CD4-positive, alpha-beta T cell treated with Interleukin-17A for 4 hours (primary cell): ENCODE measurements around the gene HDDC2.

Experiments
- DNase-seq: peaks from one replicate; pipeline ENCODE4 v3.0.0-alpha.2; 2020; ENCODE audit warnings: mixed read lengths

HDDC2 gene

GRCh38 chr6:125268765-125269164 is 33.0 kb downstream of the HDDC2 start:
- DNase-seq, result no peak

- no peak for DNase-seq
Measured at GRCh38 chr6:125267806-125268523, 33.8 kb downstream of the HDDC2 start.

- no peak for DNase-seq
Measured at GRCh38 chr6:125264476-125264875, 37.3 kb downstream of the HDDC2 start.

- DNase-seq, result no peak
Measured at GRCh38 chr6:125262016-125263013, 39.5 kb downstream of the HDDC2 start.

GRCh38 chr6:125259354-125259736 is 42.4 kb downstream of the HDDC2 start:
- DNase-seq, result no peak

- no peak for DNase-seq
Measured at GRCh38 chr6:125258651-125259353, 43.0 kb downstream of the HDDC2 start.

GRCh38 chr6:125257351-125257750 is 44.4 kb downstream of the HDDC2 start:
- no peak for DNase-seq

GRCh38 chr6:125255201-125255600 is 46.6 kb downstream of the HDDC2 start:
- DNase-seq, result no peak

GRCh38 chr6:125254321-125254720 is 47.4 kb downstream of the HDDC2 start:
- DNase-seq, result no peak

GRCh38 chr6:125253881-125254280 is 47.9 kb downstream of the HDDC2 start:
- DNase-seq, result no peak

GRCh38 chr6:125252891-125253290 is 48.9 kb downstream of the HDDC2 start:
- DNase-seq, result no peak

- DNase-seq, result no peak
Measured at GRCh38 chr6:125251516-125252220, 50.1 kb downstream of the HDDC2 start.

- DNase-seq, result no peak
Measured at GRCh38 chr6:125250511-125250910, 51.3 kb downstream of the HDDC2 start.

- no peak for DNase-seq
Measured at GRCh38 chr6:125248136-125248535, 53.6 kb downstream of the HDDC2 start.

- DNase-seq, result no peak
Measured at GRCh38 chr6:125246566-125246965, 55.2 kb downstream of the HDDC2 start.

GRCh38 chr6:125245523-125246264 is 56.1 kb downstream of the HDDC2 start:
- no peak for DNase-seq

GRCh38 chr6:125245109-125245508 is 56.7 kb downstream of the HDDC2 start:
- DNase-seq, result no peak

GRCh38 chr6:125237764-125238163 is 64.0 kb downstream of the HDDC2 start:
- DNase-seq, result no peak

GRCh38 chr6:125236536-125237327 is 65.0 kb downstream of the HDDC2 start:
- no peak for DNase-seq

- no peak for DNase-seq
Measured at GRCh38 chr6:125233202-125233601, 68.6 kb downstream of the HDDC2 start.

- no peak for DNase-seq
Measured at GRCh38 chr6:125232466-125232865, 69.3 kb downstream of the HDDC2 start.
